Neural progenitor cell (in vitro differentiated cells): ENCODE results near the gene ZNF681.

Experiments used
- CTCF ChIP-seq: fragments of 200-600 bp; sonication (generic); IDR thresholded peaks from 2 replicates; pipeline ENCODE4 v1.5.1; 2017; ENCODE audit warnings: antibody characterized with exemption, mild to moderate bottlenecking
- EZH2 ChIP-seq: fragments of 200-600 bp; sonication (generic); IDR thresholded peaks from 2 replicates; pipeline ENCODE4 v1.6.1; 2017; ENCODE audit warnings: antibody characterized with exemption, mild to moderate bottlenecking, moderate library complexity
- EZH2phosphoT487 ChIP-seq: fragments of 200-600 bp; sonication (generic); IDR thresholded peaks from 2 replicates; pipeline ENCODE4 v1.6.1; 2017; ENCODE audit warnings: antibody characterized with exemption

- TF ChIP-seq CTCF (no peak), EZH2 (no peak), EZH2phosphoT487 (no peak)
These were observed 27.3 kb upstream of the ZNF681 start for GRCh38 chr19:23785982-23786381.
